Calu3 (cell line): ENCODE results near the gene HS3ST6. TPM values are rescaled to one million over a fixed set of nuclear protein-coding genes. Genes with fewer than 3 reads are reported as not detected.

Source experiments
- BruUV-seq: library from RNA; stranded (reverse); fragments of 400-500 nt; replicated peaks from 2 replicates; lab custom pipeline; 2021; lab: Mats Ljungman, UMichigan
- CTCF ChIA-PET: fragments of 300-600 bp; sonication (Branson Sonifier 250); formaldehyde crosslinking; loops from one replicate; lab custom pipeline; 2022; ENCODE audit warnings: antibody characterized with exemption; lab: Charles Lee
- DNase-seq: peaks from one replicate; pipeline ENCODE4 v3.0.0; 2022
- H3K27ac Mint-ChIP-seq: one replicate; pipeline ENCODE4 v1.8.0; 2022; ENCODE audit warnings: mixed read lengths; ENCODE audit not compliant: unreplicated experiment
- H3K27me3 Mint-ChIP-seq: one replicate; pipeline ENCODE4 v1.8.0; 2022; ENCODE audit warnings: mixed read lengths; ENCODE audit not compliant: unreplicated experiment
- H3K36me3 Mint-ChIP-seq: one replicate; pipeline ENCODE4 v1.8.0; 2022; ENCODE audit warnings: mild to moderate bottlenecking, moderate library complexity, mixed read lengths; ENCODE audit not compliant: insufficient read depth, unreplicated experiment
- H3K4me1 Mint-ChIP-seq: one replicate; pipeline ENCODE4 v1.8.0; 2022; ENCODE audit warnings: mild to moderate bottlenecking, low read depth, mixed read lengths; ENCODE audit not compliant: unreplicated experiment
- H3K4me3 Mint-ChIP-seq: one replicate; pipeline ENCODE4 v1.8.0; 2022; ENCODE audit warnings: mild to moderate bottlenecking, low read depth, moderate library complexity, mixed read lengths; ENCODE audit not compliant: unreplicated experiment
- H3K9me3 Mint-ChIP-seq: one replicate; pipeline ENCODE4 v1.8.0; 2022; ENCODE audit warnings: low read depth, mixed read lengths; ENCODE audit not compliant: unreplicated experiment
- CTCF ChIP-seq: fragments of 200-600 bp; IDR thresholded peaks from one replicate; pipeline ENCODE4 v1.8.0; 2022; ENCODE audit warnings: antibody characterized with exemption; ENCODE audit not compliant: unreplicated experiment
- intact Hi-C: fragments of 100-400 bp; cut with micrococcal nuclease; formaldehyde crosslinking; loops from one replicate; pipeline ENCODE4 v1.10.0; 2022; ENCODE audit not compliant: unreplicated experiment
- total RNA-seq: library from RNA; stranded (reverse); gene quantifications from 2 replicates; pipeline ENCODE4 v1.2.3, GENCODE V29; 2022

HS3ST6 gene
- total RNA-seq, 1 experiment from 2014 or later, result not detected

DNA sequence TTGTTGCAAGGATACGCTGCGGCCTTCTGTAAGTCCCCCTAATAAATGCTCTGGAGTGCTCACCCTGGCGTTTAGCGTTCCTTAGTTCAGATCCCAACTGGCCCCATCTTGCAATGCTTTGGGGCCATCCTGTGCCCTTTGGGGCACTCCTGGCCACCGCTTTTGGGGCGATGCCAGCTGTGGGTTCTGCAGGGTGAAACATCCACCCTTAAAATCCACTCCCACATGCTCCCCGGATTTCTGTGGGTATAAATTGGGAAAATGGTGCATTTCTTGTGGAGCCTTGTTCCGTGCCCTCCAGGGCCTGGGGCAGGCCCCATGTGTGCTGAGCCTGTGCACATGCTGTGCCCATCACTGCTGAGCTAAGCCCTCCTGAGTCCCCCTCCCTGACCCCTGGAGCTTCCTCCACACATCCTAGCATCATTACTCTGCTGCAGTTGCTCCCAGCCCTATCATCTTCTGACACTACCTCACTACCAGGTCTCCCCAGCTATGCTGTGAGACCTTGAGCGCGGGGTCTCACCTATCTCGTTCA, 18.8 kb upstream of the HS3ST6 start:
- no peak for TF ChIP-seq CTCF
- no TSS peak for BruUV-seq
- intact Hi-C loops, result no loop called here
- no peak overlapping the region for H3K4me3 Mint-ChIP-seq
- CTCF ChIA-PET, result no interaction called here
- peaks cover 8% of the 10 kb centered on the region for H3K4me1 Mint-ChIP-seq
- H3K27me3 Mint-ChIP-seq, result no peaks in the 10 kb centered on the region
- H3K27ac Mint-ChIP-seq, result peak overlapping the region; percentile 27
- DNase-seq, result no peak
- no peaks in the 10 kb centered on the region for H3K9me3 Mint-ChIP-seq
- peaks cover 10% of the 10 kb centered on the region for H3K36me3 Mint-ChIP-seq

DNA sequence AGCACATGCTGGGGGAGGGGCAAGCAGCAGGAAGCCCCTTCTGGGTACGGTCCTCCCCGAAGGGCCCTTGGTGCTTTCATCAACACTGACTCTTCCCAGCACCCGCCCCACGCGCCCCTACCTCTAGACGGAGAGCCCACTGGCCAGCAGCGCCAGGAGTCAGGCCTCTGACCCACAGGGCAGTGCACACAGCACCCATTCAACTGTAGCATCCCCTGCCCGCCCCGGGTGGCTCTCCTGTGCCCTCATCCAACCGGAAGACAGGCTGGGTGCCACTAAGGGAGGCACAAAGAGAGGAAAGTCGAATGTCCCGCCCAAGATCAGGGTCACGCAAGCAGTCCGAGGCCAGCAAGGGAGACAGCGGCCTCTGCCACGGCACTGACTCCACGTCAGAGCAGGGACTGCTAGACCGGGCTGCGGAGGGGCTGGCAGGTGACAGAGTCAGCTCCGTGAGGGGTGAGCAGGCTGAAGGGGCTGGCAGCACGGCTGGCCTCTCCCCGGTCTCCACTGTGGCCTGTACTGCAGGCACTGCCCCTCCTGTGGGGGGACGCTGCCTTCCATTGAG, 15.0 kb upstream of the HS3ST6 start:
- no peak for DNase-seq
- H3K27ac Mint-ChIP-seq, result no peak overlapping the region
- no peaks in the 10 kb centered on the region for H3K4me1 Mint-ChIP-seq
- CTCF ChIA-PET, result no interaction called here
- no peaks in the 10 kb centered on the region for H3K27me3 Mint-ChIP-seq
- H3K9me3 Mint-ChIP-seq, result no peaks in the 10 kb centered on the region
- no TSS peak for BruUV-seq
- no peak for TF ChIP-seq CTCF
- H3K36me3 Mint-ChIP-seq, result peaks cover 4% of the 10 kb centered on the region
- intact Hi-C loops, result no loop called here
- H3K4me3 Mint-ChIP-seq, result no peak overlapping the region

GRCh38 chr16:1932050-1933028, 14.1 kb upstream of the HS3ST6 start:
- H3K27ac Mint-ChIP-seq, result no peak overlapping the region
- H3K36me3 Mint-ChIP-seq, result peaks cover 4% of the 10 kb centered on the region
- no peaks in the 10 kb centered on the region for H3K27me3 Mint-ChIP-seq
- H3K9me3 Mint-ChIP-seq, result no peaks in the 10 kb centered on the region
- CTCF ChIA-PET, result interaction anchor here (0.6 to 1.0 kb wide), 2 partner anchors 61 to 71 kb away, joined by 3 to 4 read pairs; no protein-coding TSS in a partner anchor
- intact Hi-C loops, result loop anchor here (1.0 kb wide), 1 partner anchor 69 kb away; no protein-coding TSS in a partner anchor
- H3K4me1 Mint-ChIP-seq, result no peaks in the 10 kb centered on the region
- H3K4me3 Mint-ChIP-seq, result no peak overlapping the region
- BruUV-seq, result no TSS peak
- peak; percentile 62 for DNase-seq
- no peak for TF ChIP-seq CTCF

- no peak overlapping the region for H3K27ac Mint-ChIP-seq
- peaks cover under 1% of the 10 kb centered on the region for H3K27me3 Mint-ChIP-seq
- no TSS peak for BruUV-seq
- no peaks in the 10 kb centered on the region for H3K36me3 Mint-ChIP-seq
- intact Hi-C loops, result no loop called here
- CTCF ChIA-PET, result interaction anchor here (0.7 kb wide), 1 partner anchor 21 kb away, joined by 3 read pairs; no protein-coding TSS in a partner anchor
- no peaks in the 10 kb centered on the region for H3K4me1 Mint-ChIP-seq
- no peaks in the 10 kb centered on the region for H3K9me3 Mint-ChIP-seq
- H3K4me3 Mint-ChIP-seq, result no peak overlapping the region
- no peak for DNase-seq
- TF ChIP-seq CTCF, result no peak
Observed at GRCh38 chr16:1930338-1930720, 12.1 kb upstream of the HS3ST6 start.
